HEK293 (cell line): ENCODE results near the gene AMBRA1.

Experiments used
- CTCF ChIA-PET: fragments of 350-600 bp; formaldehyde crosslinking; extraction: SDS; loops from one replicate; lab custom pipeline; 2021; ENCODE audit warnings: antibody characterized with exemption; lab: Yijun Ruan, JAX
- POLR2A ChIA-PET: fragments of 300-600 bp; formaldehyde crosslinking; extraction: SDS; loops from one replicate; lab custom pipeline; 2020; ENCODE audit warnings: antibody characterized with exemption, inconsistent platforms; lab: Yijun Ruan, JAX
- H3K27ac ChIP-seq: fragments of 200-500 bp; sonication (Bioruptor generic); 2 replicates; pipeline ENCODE4 v1.5.1; 2014; ENCODE audit warnings: low read depth, low read length, control low read depth, inconsistent platforms; ENCODE audit errors: extremely low read depth
- H3K36me3 ChIP-seq, 2 experiments: fragments of 200-500 bp in 1 of 2; sonication (Bioruptor generic) in 1 of 2; 1 replicate in 1 of 2; 2 replicates in 1 of 2; pipeline ENCODE4 v1.5.1; 2014 to 2017; ENCODE audit warnings: inconsistent platforms in 2 of 2, low read length in 2 of 2; ENCODE audit not compliant: control insufficient read depth in 2 of 2, insufficient read depth in 1 of 2
- H3K4me1 ChIP-seq: fragments of 200-500 bp; sonication (Bioruptor generic); 2 replicates; pipeline ENCODE4 v1.5.1; 2014; ENCODE audit warnings: mild to moderate bottlenecking, low read length, inconsistent platforms; ENCODE audit not compliant: control insufficient read depth, insufficient read depth
- H3K4me3 ChIP-seq: 2 replicates; pipeline ENCODE4 v1.5.1; 2011; ENCODE audit warnings: low read depth, mild to moderate bottlenecking, control low read depth, low read length, moderate library complexity
- H3K9me3 ChIP-seq: fragments of 200-500 bp; sonication (Bioruptor generic); 2 replicates; pipeline ENCODE4 v1.5.1; 2014; ENCODE audit warnings: low read depth, low read length, inconsistent platforms; ENCODE audit not compliant: control insufficient read depth, insufficient read depth
- MYNN ChIP-seq: fragments of 450-650 bp; formaldehyde crosslinking; IDR thresholded peaks from 2 replicates; pipeline ENCODE4 v1.5.1; 2016; ENCODE audit warnings: missing biosample characterization, missing genetic modification characterization, borderline replicate concordance
- OVOL3 ChIP-seq: fragments of 450-650 bp; formaldehyde crosslinking; IDR thresholded peaks from 2 replicates; pipeline ENCODE4 v1.5.1; 2016; ENCODE audit warnings: missing biosample characterization, missing genetic modification characterization
- SCRT2 ChIP-seq: fragments of 450-650 bp; formaldehyde crosslinking; IDR thresholded peaks from 2 replicates; pipeline ENCODE4 v1.5.1; 2016; ENCODE audit warnings: missing biosample characterization, missing genetic modification characterization
- ZBTB17 ChIP-seq: fragments of 450-650 bp; formaldehyde crosslinking; IDR thresholded peaks from 2 replicates; pipeline ENCODE4 v1.5.1; 2016; ENCODE audit warnings: missing biosample characterization, missing genetic modification characterization
- ZNF140 ChIP-seq: fragments of 450-650 bp; formaldehyde crosslinking; IDR thresholded peaks from 2 replicates; pipeline ENCODE4 v1.5.1; 2016; ENCODE audit warnings: missing biosample characterization, missing genetic modification characterization
- ZNF169 ChIP-seq: fragments of 450-650 bp; formaldehyde crosslinking; IDR thresholded peaks from 2 replicates; pipeline ENCODE4 v1.5.1; 2016; ENCODE audit warnings: missing biosample characterization, missing genetic modification characterization
- ZNF248 ChIP-seq: fragments of 450-650 bp; formaldehyde crosslinking; IDR thresholded peaks from 2 replicates; pipeline ENCODE4 v1.5.1; 2017; ENCODE audit warnings: missing biosample characterization, missing genetic modification characterization
- ZNF324 ChIP-seq: fragments of 450-650 bp; formaldehyde crosslinking; IDR thresholded peaks from 2 replicates; pipeline ENCODE4 v1.5.1; 2016; ENCODE audit warnings: missing biosample characterization, missing genetic modification characterization
- ZNF350 ChIP-seq: fragments of 450-650 bp; formaldehyde crosslinking; IDR thresholded peaks from 2 replicates; pipeline ENCODE4 v1.5.0; 2017; ENCODE audit warnings: missing biosample characterization, mild to moderate bottlenecking, missing genetic modification characterization
- ZNF416 ChIP-seq: fragments of 450-650 bp; formaldehyde crosslinking; IDR thresholded peaks from 2 replicates; pipeline ENCODE4 v1.5.1; 2016; ENCODE audit warnings: missing biosample characterization, missing genetic modification characterization
- ZNF561 ChIP-seq: fragments of 450-650 bp; IDR thresholded peaks from 2 replicates; pipeline ENCODE4 v1.5.1; 2018; ENCODE audit warnings: missing biosample characterization, missing genetic modification characterization, borderline replicate concordance
- ZNF585B ChIP-seq: fragments of 450-650 bp; formaldehyde crosslinking; IDR thresholded peaks from 2 replicates; pipeline ENCODE4 v1.5.1; 2016; ENCODE audit warnings: missing biosample characterization, missing genetic modification characterization
- ZSCAN16 ChIP-seq: fragments of 450-650 bp; formaldehyde crosslinking; IDR thresholded peaks from 2 replicates; pipeline ENCODE4 v1.5.1; 2016; ENCODE audit warnings: missing biosample characterization, missing genetic modification characterization
- TF ChIP-seq, protein P1 (sequence below): fragments of 450-650 bp; formaldehyde crosslinking; IDR thresholded peaks from 2 replicates; pipeline ENCODE4 v1.5.1; 2017; ENCODE audit warnings: missing biosample characterization, missing genetic modification characterization
- TF ChIP-seq, protein P2 (sequence below): fragments of 450-650 bp; formaldehyde crosslinking; conservative IDR thresholded peaks from 2 replicates; pipeline ENCODE4 v1.5.1; 2016; ENCODE audit warnings: low read depth, missing biosample characterization, missing genetic modification characterization
- TF ChIP-seq, protein P3 (sequence below): fragments of 450-650 bp; formaldehyde crosslinking; IDR thresholded peaks from 2 replicates; pipeline ENCODE4 v1.5.1; 2016; ENCODE audit warnings: missing biosample characterization, missing genetic modification characterization
- TF ChIP-seq, protein P4 (sequence below): fragments of 450-650 bp; formaldehyde crosslinking; IDR thresholded peaks from 2 replicates; pipeline ENCODE4 v1.5.1; 2016; ENCODE audit warnings: missing biosample characterization, missing genetic modification characterization

AMBRA1 gene

DNA sequence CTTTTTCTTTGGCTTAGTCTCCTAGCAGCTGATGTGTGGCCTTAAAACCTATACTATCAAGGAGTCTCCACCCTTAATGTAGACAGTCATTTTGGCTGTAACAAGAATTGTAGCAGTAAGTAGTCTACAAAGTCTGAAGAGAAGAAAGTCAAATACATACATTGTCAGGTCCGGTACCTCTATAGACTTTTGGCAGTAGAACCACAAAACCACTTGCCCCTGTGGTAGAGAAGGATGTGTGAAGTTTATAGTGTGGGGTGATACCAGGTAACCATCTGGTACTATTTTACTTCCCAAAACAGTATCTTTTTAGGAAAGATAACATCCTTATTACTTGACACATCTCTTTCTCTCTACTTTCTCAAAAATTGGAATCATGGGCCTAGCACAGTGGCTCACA lies 38.7 kb upstream of the AMBRA1 start:
- no peaks in the 10 kb centered on the region for H3K4me1 ChIP-seq
- no peaks in the 10 kb centered on the region for H3K9me3 ChIP-seq
- TF ChIP-seq SCRT2 (tag by site-specific recombination) (no peak), ZBTB17 (tag by site-specific recombination) (no peak), ZNF324 (tag by site-specific recombination) (no peak), ZNF248 (tag by site-specific recombination) (no peak), ZNF585B (no peak), ZSCAN16 (no peak), MYNN (tag by site-specific recombination) (no peak), ZNF416 (tag by site-specific recombination) (no peak), ZNF169 (tag by site-specific recombination) (no peak), OVOL3 (tag by site-specific recombination) (no peak), ZNF140 (tag by site-specific recombination) (no peak), ZNF350 (no peak), ZNF561 (tag by site-specific recombination) (no peak)
- TF ChIP-seq, protein P1, sequence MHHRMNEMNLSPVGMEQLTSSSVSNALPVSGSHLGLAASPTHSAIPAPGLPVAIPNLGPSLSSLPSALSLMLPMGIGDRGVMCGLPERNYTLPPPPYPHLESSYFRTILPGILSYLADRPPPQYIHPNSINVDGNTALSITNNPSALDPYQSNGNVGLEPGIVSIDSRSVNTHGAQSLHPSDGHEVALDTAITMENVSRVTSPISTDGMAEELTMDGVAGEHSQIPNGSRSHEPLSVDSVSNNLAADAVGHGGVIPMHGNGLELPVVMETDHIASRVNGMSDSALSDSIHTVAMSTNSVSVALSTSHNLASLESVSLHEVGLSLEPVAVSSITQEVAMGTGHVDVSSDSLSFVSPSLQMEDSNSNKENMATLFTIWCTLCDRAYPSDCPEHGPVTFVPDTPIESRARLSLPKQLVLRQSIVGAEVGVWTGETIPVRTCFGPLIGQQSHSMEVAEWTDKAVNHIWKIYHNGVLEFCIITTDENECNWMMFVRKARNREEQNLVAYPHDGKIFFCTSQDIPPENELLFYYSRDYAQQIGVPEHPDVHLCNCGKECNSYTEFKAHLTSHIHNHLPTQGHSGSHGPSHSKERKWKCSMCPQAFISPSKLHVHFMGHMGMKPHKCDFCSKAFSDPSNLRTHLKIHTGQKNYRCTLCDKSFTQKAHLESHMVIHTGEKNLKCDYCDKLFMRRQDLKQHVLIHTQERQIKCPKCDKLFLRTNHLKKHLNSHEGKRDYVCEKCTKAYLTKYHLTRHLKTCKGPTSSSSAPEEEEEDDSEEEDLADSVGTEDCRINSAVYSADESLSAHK (tag by site-specific recombination): no peak
- TF ChIP-seq, protein P2, sequence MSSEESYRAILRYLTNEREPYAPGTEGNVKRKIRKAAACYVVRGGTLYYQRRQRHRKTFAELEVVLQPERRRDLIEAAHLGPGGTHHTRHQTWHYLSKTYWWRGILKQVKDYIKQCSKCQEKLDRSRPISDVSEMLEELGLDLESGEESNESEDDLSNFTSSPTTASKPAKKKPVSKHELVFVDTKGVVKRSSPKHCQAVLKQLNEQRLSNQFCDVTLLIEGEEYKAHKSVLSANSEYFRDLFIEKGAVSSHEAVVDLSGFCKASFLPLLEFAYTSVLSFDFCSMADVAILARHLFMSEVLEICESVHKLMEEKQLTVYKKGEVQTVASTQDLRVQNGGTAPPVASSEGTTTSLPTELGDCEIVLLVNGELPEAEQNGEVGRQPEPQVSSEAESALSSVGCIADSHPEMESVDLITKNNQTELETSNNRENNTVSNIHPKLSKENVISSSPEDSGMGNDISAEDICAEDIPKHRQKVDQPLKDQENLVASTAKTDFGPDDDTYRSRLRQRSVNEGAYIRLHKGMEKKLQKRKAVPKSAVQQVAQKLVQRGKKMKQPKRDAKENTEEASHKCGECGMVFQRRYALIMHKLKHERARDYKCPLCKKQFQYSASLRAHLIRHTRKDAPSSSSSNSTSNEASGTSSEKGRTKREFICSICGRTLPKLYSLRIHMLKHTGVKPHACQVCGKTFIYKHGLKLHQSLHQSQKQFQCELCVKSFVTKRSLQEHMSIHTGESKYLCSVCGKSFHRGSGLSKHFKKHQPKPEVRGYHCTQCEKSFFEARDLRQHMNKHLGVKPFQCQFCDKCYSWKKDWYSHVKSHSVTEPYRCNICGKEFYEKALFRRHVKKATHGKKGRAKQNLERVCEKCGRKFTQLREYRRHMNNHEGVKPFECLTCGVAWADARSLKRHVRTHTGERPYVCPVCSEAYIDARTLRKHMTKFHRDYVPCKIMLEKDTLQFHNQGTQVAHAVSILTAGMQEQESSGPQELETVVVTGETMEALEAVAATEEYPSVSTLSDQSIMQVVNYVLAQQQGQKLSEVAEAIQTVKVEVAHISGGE (tag by site-specific recombination): no peak
- TF ChIP-seq, protein P3, sequence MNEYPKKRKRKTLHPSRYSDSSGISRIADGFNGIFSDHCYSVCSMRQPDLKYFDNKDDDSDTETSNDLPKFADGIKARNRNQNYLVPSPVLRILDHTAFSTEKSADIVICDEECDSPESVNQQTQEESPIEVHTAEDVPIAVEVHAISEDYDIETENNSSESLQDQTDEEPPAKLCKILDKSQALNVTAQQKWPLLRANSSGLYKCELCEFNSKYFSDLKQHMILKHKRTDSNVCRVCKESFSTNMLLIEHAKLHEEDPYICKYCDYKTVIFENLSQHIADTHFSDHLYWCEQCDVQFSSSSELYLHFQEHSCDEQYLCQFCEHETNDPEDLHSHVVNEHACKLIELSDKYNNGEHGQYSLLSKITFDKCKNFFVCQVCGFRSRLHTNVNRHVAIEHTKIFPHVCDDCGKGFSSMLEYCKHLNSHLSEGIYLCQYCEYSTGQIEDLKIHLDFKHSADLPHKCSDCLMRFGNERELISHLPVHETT (tag by site-specific recombination): no peak
- TF ChIP-seq, protein P4, sequence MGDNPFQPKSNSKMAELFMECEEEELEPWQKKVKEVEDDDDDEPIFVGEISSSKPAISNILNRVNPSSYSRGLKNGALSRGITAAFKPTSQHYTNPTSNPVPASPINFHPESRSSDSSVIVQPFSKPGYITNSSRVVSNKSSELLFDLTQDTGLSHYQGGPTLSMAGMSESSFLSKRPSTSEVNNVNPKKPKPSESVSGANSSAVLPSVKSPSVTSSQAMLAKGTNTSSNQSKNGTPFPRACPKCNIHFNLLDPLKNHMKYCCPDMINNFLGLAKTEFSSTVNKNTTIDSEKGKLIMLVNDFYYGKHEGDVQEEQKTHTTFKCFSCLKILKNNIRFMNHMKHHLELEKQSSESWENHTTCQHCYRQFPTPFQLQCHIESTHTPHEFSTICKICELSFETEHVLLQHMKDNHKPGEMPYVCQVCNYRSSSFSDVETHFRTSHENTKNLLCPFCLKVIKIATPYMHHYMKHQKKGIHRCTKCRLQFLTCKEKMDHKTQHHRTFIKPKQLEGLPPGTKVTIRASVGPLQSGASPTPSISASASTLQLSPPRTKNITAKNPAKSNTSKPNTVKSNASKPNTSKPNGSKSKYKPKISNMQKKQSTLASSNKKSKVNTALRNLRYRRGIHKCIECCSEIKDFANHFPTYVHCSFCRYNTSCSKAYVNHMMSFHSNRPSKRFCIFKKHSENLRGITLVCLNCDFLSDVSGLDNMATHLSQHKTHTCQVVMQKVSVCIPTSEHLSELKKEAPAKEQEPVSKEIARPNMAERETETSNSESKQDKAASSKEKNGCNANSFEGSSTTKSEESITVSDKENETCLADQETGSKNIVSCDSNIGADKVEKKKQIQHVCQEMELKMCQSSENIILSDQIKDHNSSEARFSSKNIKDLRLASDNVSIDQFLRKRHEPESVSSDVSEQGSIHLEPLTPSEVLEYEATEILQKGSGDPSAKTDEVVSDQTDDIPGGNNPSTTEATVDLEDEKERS (tag by site-specific recombination): no peak
- TF ChIP-seq, all 188 proteins: peak for 0
- Histone ChIP-seq H3K4me3 (no peak overlapping the region), H3K27ac (no peak overlapping the region), H3K36me3 (peaks cover 7 to 34% of the 10 kb centered on the region in 2 experiments; a peak in 2 of 3 replicates)
- ChIA-PET CTCF (no interaction called here), POLR2A (interaction anchor here (1.4 kb wide), 1 partner anchor 14 kb away, joined by 5 read pairs; no protein-coding TSS in a partner anchor)
